GM12873 (cell line): ENCODE results near the gene HNRNPA0.

Experiments
- CTCF ChIP-seq: IDR thresholded peaks from 2 replicates; pipeline ENCODE4 v1.5.1; 2012; ENCODE audit warnings: low read depth, mild to moderate bottlenecking, moderate library complexity, low read length, control low read depth; ENCODE audit not compliant: insufficient read depth; ENCODE audit errors: missing control alignments

The HNRNPA0 gene

DNA sequence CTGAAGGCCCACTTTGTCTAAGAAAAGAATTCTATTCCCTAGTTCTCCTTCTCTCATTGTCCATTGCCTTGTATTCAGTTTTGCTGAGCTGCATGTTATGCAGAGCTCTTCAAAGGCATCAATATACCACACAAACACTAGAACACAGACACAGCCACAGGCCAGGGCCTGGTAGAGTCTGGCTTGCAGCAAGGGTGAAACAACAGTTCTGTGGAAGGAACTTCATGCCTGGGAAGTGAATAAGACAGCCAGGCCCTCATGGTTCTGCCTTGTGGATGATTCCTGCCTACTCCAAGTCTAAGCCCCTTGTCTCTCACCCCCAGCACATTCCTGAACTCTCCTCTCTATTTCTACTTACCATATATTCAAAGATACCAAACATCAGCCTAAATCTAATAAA is 49.1 kb downstream of the HNRNPA0 start:
- TF ChIP-seq CTCF = no peak

GRCh38 chr5:137703565-137703964 is 50.6 kb downstream of the HNRNPA0 start:
- TF ChIP-seq CTCF = no peak

DNA sequence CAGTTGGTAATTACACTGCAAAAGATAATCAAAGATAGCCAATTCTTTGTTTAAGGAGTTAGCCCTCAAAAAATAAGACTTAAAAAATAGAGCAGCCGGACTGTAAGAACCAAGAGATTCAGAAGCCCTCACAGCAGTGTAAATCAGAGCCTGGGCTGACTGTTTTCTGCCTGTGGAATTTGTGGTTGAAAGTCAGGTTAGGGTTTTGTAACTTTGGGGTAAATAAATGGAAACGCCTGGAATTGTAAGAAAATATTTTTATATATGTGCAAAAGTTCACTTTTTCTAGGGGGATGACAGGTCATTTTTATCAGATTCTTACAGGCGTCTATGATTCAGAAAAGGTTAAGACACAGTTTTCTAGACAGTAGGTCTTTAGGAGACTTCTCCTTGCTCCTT is 53.9 kb downstream of the HNRNPA0 start:
- no peak for TF ChIP-seq CTCF

GRCh38 chr5:137699336-137700281 is 54.6 kb downstream of the HNRNPA0 start:
- TF ChIP-seq CTCF = no peak

DNA sequence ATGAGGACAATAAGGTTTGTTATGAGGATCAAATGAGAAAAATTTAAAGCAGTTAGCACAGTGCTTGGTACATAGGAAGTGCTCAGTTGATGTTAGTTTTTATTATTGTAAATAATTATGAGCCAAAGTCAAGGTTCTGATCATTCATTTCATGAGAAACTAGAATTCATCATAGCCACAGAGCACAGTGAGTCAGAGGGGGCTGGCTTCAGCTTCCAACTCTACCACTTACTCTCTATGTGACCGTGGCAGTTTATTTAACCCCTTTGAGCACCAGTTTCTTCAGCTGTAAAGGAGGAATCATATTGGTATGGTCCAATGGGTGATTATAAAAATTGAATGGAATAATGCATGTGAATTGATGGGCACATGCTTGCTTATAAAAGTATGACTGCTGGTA is 57.7 kb downstream of the HNRNPA0 start:
- TF ChIP-seq CTCF = no peak

- TF ChIP-seq CTCF = no peak
These were observed 58.3 kb downstream of the HNRNPA0 start for GRCh38 chr5:137695651-137696428.
